AG20443 (cell line): Measurements from ENCODE around the gene TMEM109.

Experiments used
- DNase-seq: peaks from one replicate; pipeline ENCODE4 v3.0.0; 2012; ENCODE audit warnings: low spot score, mixed read lengths

The TMEM109 gene

GRCh38 chr11:60925868-60926267 lies 11.9 kb downstream of the TMEM109 start:
- DNase-seq = no peak

GRCh38 chr11:60926500-60926899 lies 12.5 kb downstream of the TMEM109 start:
- DNase-seq = no peak

GRCh38 chr11:60927061-60927592 lies 13.2 kb downstream of the TMEM109 start:
- no peak for DNase-seq

GRCh38 chr11:60927600-60927999 lies 13.6 kb downstream of the TMEM109 start:
- DNase-seq = no peak

GRCh38 chr11:60928563-60929001 lies 14.6 kb downstream of the TMEM109 start:
- DNase-seq = no peak

- DNase-seq = no peak
Observed at GRCh38 chr11:60929764-60930163, 15.8 kb downstream of the TMEM109 start.

- no peak for DNase-seq
Observed at GRCh38 chr11:60930394-60930793, 16.4 kb downstream of the TMEM109 start.

GRCh38 chr11:60931917-60932316 lies 18.0 kb downstream of the TMEM109 start:
- no peak for DNase-seq

- no peak for DNase-seq
Observed at GRCh38 chr11:60932605-60933356, 18.8 kb downstream of the TMEM109 start.

GRCh38 chr11:60933416-60934123 lies 19.6 kb downstream of the TMEM109 start:
- DNase-seq = no peak

GRCh38 chr11:60934124-60934789 lies 20.3 kb downstream of the TMEM109 start:
- no peak for DNase-seq

- DNase-seq = no peak
Observed at GRCh38 chr11:60934790-60935605, 21.0 kb downstream of the TMEM109 start.

- DNase-seq = no peak
Observed at GRCh38 chr11:60935676-60936442, 21.9 kb downstream of the TMEM109 start.

- DNase-seq = no peak
Observed at GRCh38 chr11:60936467-60937143, 22.6 kb downstream of the TMEM109 start.

- no peak for DNase-seq
Observed at GRCh38 chr11:60937144-60937527, 23.2 kb downstream of the TMEM109 start.

GRCh38 chr11:60937811-60938210 lies 23.9 kb downstream of the TMEM109 start:
- DNase-seq = no peak

- no peak for DNase-seq
Observed at GRCh38 chr11:60938500-60938899, 24.5 kb downstream of the TMEM109 start.

- DNase-seq = no peak
Observed at GRCh38 chr11:60939301-60939700, 25.3 kb downstream of the TMEM109 start.

GRCh38 chr11:60939855-60940254 lies 25.9 kb downstream of the TMEM109 start:
- DNase-seq = no peak

- DNase-seq = no peak
Observed at GRCh38 chr11:60941371-60942119, 27.6 kb downstream of the TMEM109 start.
